Measurements from ENCODE around the gene DENND4C.

GRCh38 chr9:19410195-19410503 lies 179.7 kb downstream of the DENND4C start:
- no peak for TF ChIP-seq CTCF (conservative IDR thresholded peaks at IDR 0.05 in 1 of 2, IDR thresholded peaks at IDR 0.05 in 1 of 2; ENCODE audit: low read depth in 1 of 2, low read length in 2 of 2)
- no peak for TF ChIP-seq EZH2 (IDR thresholded peaks at IDR 0.05; ENCODE audit: low read length, missing control alignments)

Data from fibroblast of lung (primary cell).